Measurements from ENCODE around the gene NFIA. TPM values are rescaled to one million over a fixed set of nuclear protein-coding genes. Genes with fewer than 3 reads are reported as not detected.
A peak's percentile ranks its signal among the peaks of the same experiment; 100 is the strongest.

NFIA gene
- total and polyA plus RNA-seq, 2 of the 13 experiments (the other 11 are each of a cell fraction or from before 2014, with no cell fraction given): 14.7 to 28.5 TPM

- H3K27ac ChIP-seq (ENCODE audit: extremely low read length, insufficient read depth, low read length): peak overlapping the region; percentile 46
- 72% methylated on average over 4 of the region's 4 CpGs for WGBS (ENCODE audit: low lambda C conversion rate)
- in situ Hi-C loops (cut with HindIII; ENCODE audit: extremely low pct_ligation_motif_present, low pct_unique_long_range_greater_than_20kb): no loop called here
- TF ChIP-seq ATAD3A (CRISPR knock-in tag; IDR thresholded peaks at IDR 0.05): no peak
- no peak for TF ChIP-seq ONECUT2 (CRISPR knock-in tag; IDR thresholded peaks at IDR 0.05)
- TF ChIP-seq ZNF644 (CRISPR knock-in tag; IDR thresholded peaks at IDR 0.05; ENCODE audit: low read depth): peak; percentile 58; the same call in 1 of the 2 replicates
- TF ChIP-seq PAWR (CRISPR knock-in tag; IDR thresholded peaks at IDR 0.05; ENCODE audit: borderline replicate concordance): no peak
- no peak for TF ChIP-seq KAT7 (CRISPR knock-in tag; IDR thresholded peaks at IDR 0.05; ENCODE audit: borderline replicate concordance)
- TF ChIP-seq CEBPZ (IDR thresholded peaks at IDR 0.05; ENCODE audit: low read length): no peak
- no peak for TF ChIP-seq SNAPC2 (CRISPR knock-in tag; IDR thresholded peaks at IDR 0.05)
- TF ChIP-seq NFKBIZ (CRISPR knock-in tag; IDR thresholded peaks at IDR 0.05): no peak
- no peak for TF ChIP-seq FOXP1 (IDR thresholded peaks at IDR 0.05)
- TF ChIP-seq FOXP1 (CRISPR knock-in tag; IDR thresholded peaks at IDR 0.05): peak; percentile 84
- no peak for TF ChIP-seq ZNF713 (CRISPR knock-in tag; IDR thresholded peaks at IDR 0.05)
- TF ChIP-seq FOXO1 (CRISPR knock-in tag; IDR thresholded peaks at IDR 0.05): 0 out of 2 replicates have a peak, but pooled peaks have one; percentile 25
- no peak for TF ChIP-seq TCF12 (IDR thresholded peaks at IDR 0.05)
- TF ChIP-seq TCF12 (CRISPR knock-in tag; IDR thresholded peaks at IDR 0.05): no peak
- no peak for TF ChIP-seq MAFF (IDR thresholded peaks at IDR 0.05; ENCODE audit: low read depth, low read length)
- no peak for TF ChIP-seq ZNF562 (CRISPR knock-in tag; IDR thresholded peaks at IDR 0.05; ENCODE audit: borderline replicate concordance)
- no peak for TF ChIP-seq ZNF556 (CRISPR knock-in tag; IDR thresholded peaks at IDR 0.05; ENCODE audit: borderline replicate concordance)
- TF ChIP-seq ZNF629 (CRISPR knock-in tag; conservative IDR thresholded peaks at IDR 0.05): no peak
- TF ChIP-seq HDAC6 (IDR thresholded peaks at IDR 0.05; ENCODE audit: low read depth, low read length): no peak
- no peak for TF ChIP-seq ZNF788 (CRISPR knock-in tag; IDR thresholded peaks at IDR 0.05; ENCODE audit: borderline replicate concordance)
- no peak for TF ChIP-seq CBX5 (CRISPR knock-in tag; IDR thresholded peaks at IDR 0.05; ENCODE audit: borderline replicate concordance)
- no peak for TF ChIP-seq KDM6A (CRISPR knock-in tag; IDR thresholded peaks at IDR 0.05; ENCODE audit: low read depth)
- TF ChIP-seq PTBP1 (IDR thresholded peaks at IDR 0.05; ENCODE audit: low read depth, low read length, poor library complexity, severe bottlenecking): no peak
- TF ChIP-seq ISL2 (CRISPR knock-in tag; IDR thresholded peaks at IDR 0.05): peak; percentile 69
- no peak for TF ChIP-seq CC2D1A (CRISPR knock-in tag; IDR thresholded peaks at IDR 0.05)
- TF ChIP-seq ZNF564 (CRISPR knock-in tag; IDR thresholded peaks at IDR 0.05): no peak
Measured at GRCh38 chr1:61301824-61302657, 219.7 kb downstream of the NFIA start.

More at GRCh38 chr1:61301824-61302657, 219.7 kb downstream of the NFIA start:
- peak; percentile 56 for DNase-seq (ENCODE audit: low spot score)
- Histone ChIP-seq H3K79me2 (ENCODE audit: insufficient read depth, low read length) (peaks cover 31% of the 10 kb centered on the region), H3K9ac (ENCODE audit: insufficient read depth, low read depth, low read length) (no peak overlapping the region), H3K4me2 (ENCODE audit: low read depth, low read length) (0 out of 2 replicates have a peak overlapping the region, but pooled peaks have one; percentile 5), H2AFZ (ENCODE audit: low read length) (no peak overlapping the region), H3K27me3 (ENCODE audit: control insufficient read depth in 1 of 2, insufficient read depth in 2 of 2, low read length in 2 of 2) (no peaks in the 10 kb centered on the region), H3K4me1 (ENCODE audit: insufficient read depth, low read length) (peaks cover 55% of the 10 kb centered on the region), H3K9me3 (ENCODE audit: low read length) (no peaks in the 10 kb centered on the region), H3K4me3 (replicated peaks in 1 of 3; ENCODE audit: insufficient read depth in 1 of 3, low read depth in 2 of 3, low read length in 3 of 3) (no peak overlapping the region), H4K20me1 (ENCODE audit: insufficient read depth, low read length) (no peaks in the 10 kb centered on the region), H3K36me3 (replicated peaks in 1 of 2; ENCODE audit: control insufficient read depth in 1 of 2, insufficient read depth in 2 of 2, low read length in 2 of 2) (0 out of 5 replicates have a peak, but pooled peaks cover 0 to 7% of the 10 kb centered on the region in 2 experiments)
- no TSS peak for BruUV-seq (replicated peaks)
- ChIA-PET CTCF (ENCODE audit: low intra/inter-chr PET ratio, low total read pairs) (no interaction called here), POLR2A (no interaction called here)
- FAIRE-seq: peak; percentile 63
- intact Hi-C loops (cut with micrococcal nuclease; ENCODE audit: unreplicated experiment): no loop called here
- ATAC-seq: peak; percentile 79
